GM23248 (cell line): ENCODE data around the gene MMP23B. TPM values are rescaled to one million over a fixed set of nuclear protein-coding genes. Genes with fewer than 3 reads are reported as not detected.

Source experiments
- DNase-seq: peaks from one replicate; pipeline ENCODE4 v3.0.0-alpha.2; 2015
- H2AFZ ChIP-seq: fragments of 200-600 bp; sonication (generic); 2 replicates; pipeline ENCODE4 v1.6.1; 2016; ENCODE audit warnings: antibody characterized with exemption
- H3F3A ChIP-seq: fragments of 200-600 bp; sonication (generic); 2 replicates; pipeline ENCODE4 v1.6.1; 2016; ENCODE audit warnings: mild to moderate bottlenecking, antibody characterized with exemption, mixed run types; ENCODE audit not compliant: insufficient read depth
- H3K27ac ChIP-seq: fragments of 200-600 bp; sonication (generic); 2 replicates; pipeline ENCODE4 v1.5.1; 2016; ENCODE audit warnings: mild to moderate bottlenecking
- H3K27me3 ChIP-seq: fragments of 200-600 bp; sonication (generic); replicated peaks from 2 replicates; pipeline ENCODE4 v1.6.1; 2016; ENCODE audit warnings: mild to moderate bottlenecking; ENCODE audit not compliant: insufficient read depth
- H3K36me3 ChIP-seq: fragments of 200-600 bp; sonication (generic); 2 replicates; pipeline ENCODE4 v1.6.1; 2016; ENCODE audit warnings: low read depth, mild to moderate bottlenecking
- H3K4me1 ChIP-seq: fragments of 200-600 bp; sonication (generic); 2 replicates; pipeline ENCODE4 v1.6.1; 2016; ENCODE audit warnings: mild to moderate bottlenecking; ENCODE audit not compliant: insufficient read depth
- H3K4me2 ChIP-seq: fragments of 200-600 bp; sonication (generic); one replicate; pipeline ENCODE4 v1.6.1; 2016; ENCODE audit warnings: mild to moderate bottlenecking; ENCODE audit not compliant: unreplicated experiment
- H3K4me3 ChIP-seq: fragments of 200-600 bp; sonication (generic); 2 replicates; pipeline ENCODE4 v1.5.1; 2016; ENCODE audit warnings: mild to moderate bottlenecking
- H3K79me2 ChIP-seq: fragments of 200-600 bp; sonication (generic); 2 replicates; pipeline ENCODE4 v1.6.1; 2016; ENCODE audit warnings: mild to moderate bottlenecking; ENCODE audit not compliant: insufficient read depth
- H3K9ac ChIP-seq: fragments of 200-600 bp; sonication (generic); 2 replicates; pipeline ENCODE4 v1.6.1; 2016; ENCODE audit warnings: mild to moderate bottlenecking
- H3K9me2 ChIP-seq: fragments of 200-600 bp; sonication (generic); 2 replicates; pipeline ENCODE4 v1.6.1; 2016; ENCODE audit warnings: mixed run types, mild to moderate bottlenecking, moderate library complexity; ENCODE audit not compliant: insufficient read depth
- H3K9me3 ChIP-seq: fragments of 200-600 bp; sonication (generic); one replicate; pipeline ENCODE4 v1.6.1; 2017; ENCODE audit warnings: low read depth
- H4K20me1 ChIP-seq: fragments of 200-600 bp; sonication (generic); 2 replicates; pipeline ENCODE4 v1.6.0; 2016; ENCODE audit not compliant: insufficient read depth
- EZH2 ChIP-seq: fragments of 200-600 bp; sonication (generic); IDR thresholded peaks from 2 replicates; pipeline ENCODE4 v1.6.1; 2018; ENCODE audit warnings: antibody characterized with exemption, mild to moderate bottlenecking; ENCODE audit not compliant: insufficient read depth, poor library complexity, severe bottlenecking
- EZH2phosphoT487 ChIP-seq: fragments of 200-600 bp; sonication (generic); IDR thresholded peaks from 2 replicates; pipeline ENCODE4 v1.6.1; 2018; ENCODE audit warnings: antibody characterized with exemption, moderate library complexity, mild to moderate bottlenecking, low read depth; ENCODE audit not compliant: insufficient read depth
- WGBS, 2 experiments: methylation state at CpG; one replicate each; pipeline ENCODE4 v1.1.6; 2015 to 2017; ENCODE audit warnings: low lambda C conversion rate in 2 of 2, low coverage in 1 of 2; ENCODE audit errors: missing lambda C conversion rate in 2 of 2; 5-methylcytosine and 5-hydroxymethylcytosine counted together
- in situ Hi-C: fragments of 300-500 bp; cut with MboI; formaldehyde crosslinking; loops from 2 replicates; pipeline ENCODE4 v1.15.0; 2020
- polyA plus RNA-seq: library from polyadenylated mRNA; unstranded; fragments of >200 nt; fragmentation: Nextera tagmentation; extraction: Ambion mirVana; gene quantifications from 2 replicates; pipeline ENCODE4 v1.2.1, GENCODE V29; 2016
- total RNA-seq: library from RNA; depleted of rRNA; stranded (reverse); fragments of >200 nt; shearing (Covaris generic); gene quantifications from 2 replicates; pipeline ENCODE4 v1.2.3, GENCODE V29; 2014

MMP23B gene
- total and polyA plus RNA-seq, 2 experiments from 2014 or later: 1.1 TPM; not detected in 1

DNA sequence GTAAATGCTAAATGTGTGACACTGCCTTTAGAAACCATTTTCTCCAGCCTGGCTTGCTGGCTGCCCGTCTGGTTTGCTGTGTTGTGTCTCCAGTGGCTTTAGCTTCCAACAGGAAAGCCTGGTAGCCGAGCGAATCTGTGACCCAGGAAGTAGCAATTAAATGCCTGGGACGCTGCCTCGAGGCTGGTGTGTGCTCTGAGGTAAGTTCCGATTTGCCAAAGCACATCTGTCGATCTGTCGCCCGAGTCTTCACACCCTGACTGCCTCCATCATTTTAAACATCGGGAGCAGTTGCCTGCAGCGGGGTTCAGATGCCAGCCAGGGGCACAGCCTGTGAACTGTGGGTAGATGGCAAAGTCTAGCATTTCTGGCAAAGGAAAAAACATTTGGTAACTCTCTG is 14.5 kb upstream of the MMP23B start:
- Histone ChIP-seq H3K4me3 (no peak overlapping the region), H3K4me2 (no peak overlapping the region), H3K4me1 (peaks cover 6% of the 10 kb centered on the region; the same call in 1 of the 2 replicates), H2AFZ (no peak overlapping the region), H3K9ac (peak overlapping the region; percentile 99; the same call in 1 of the 2 replicates), H3K27me3 (no peaks in the 10 kb centered on the region), H3K36me3 (no peaks in the 10 kb centered on the region), H3K9me3 (no peaks in the 10 kb centered on the region), H3F3A (peaks cover 15% of the 10 kb centered on the region; the same call in 1 of the 2 replicates), H3K27ac (no peak overlapping the region), H3K9me2 (no peaks in the 10 kb centered on the region), H3K79me2 (peaks cover 40% of the 10 kb centered on the region), H4K20me1 (no peaks in the 10 kb centered on the region)
- in situ Hi-C loops: no loop called here
- WGBS, 2 experiments: 91 to 93% methylated on average over 11 of the region's 11 CpGs
- no peak for DNase-seq
- TF ChIP-seq EZH2phosphoT487 (no peak), EZH2 (no peak)

DNA sequence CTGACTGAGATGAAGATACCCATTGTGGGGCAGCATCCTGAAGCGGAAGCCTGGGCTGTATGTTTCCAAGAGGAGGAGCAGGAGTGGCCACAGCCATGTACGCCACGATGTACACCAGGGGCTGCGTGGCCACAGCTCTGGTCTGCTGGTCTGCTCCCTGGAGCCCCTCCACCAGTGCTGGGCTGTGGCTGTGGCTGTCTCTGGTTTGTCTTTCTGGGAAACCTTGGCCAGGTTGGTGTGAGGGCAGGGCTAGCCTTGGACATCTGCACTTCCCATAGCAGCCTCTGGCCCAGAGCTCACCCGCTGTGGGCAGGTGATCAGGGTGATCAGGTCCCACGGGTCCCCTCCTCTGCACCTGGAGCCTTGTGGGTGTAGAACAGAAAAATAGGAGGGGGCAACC is 14.0 kb upstream of the MMP23B start:
- H3K9me2 ChIP-seq: no peaks in the 10 kb centered on the region
- no peaks in the 10 kb centered on the region for H3K27me3 ChIP-seq
- in situ Hi-C loops: no loop called here
- peaks cover 15% of the 10 kb centered on the region; the same call in 1 of the 2 replicates for H3F3A ChIP-seq
- no peaks in the 10 kb centered on the region for H3K9me3 ChIP-seq
- no peak overlapping the region for H3K27ac ChIP-seq
- H3K9ac ChIP-seq: no peak overlapping the region
- DNase-seq: no peak
- no peaks in the 10 kb centered on the region for H3K36me3 ChIP-seq
- no peaks in the 10 kb centered on the region for H4K20me1 ChIP-seq
- no peak overlapping the region for H3K4me2 ChIP-seq
- H2AFZ ChIP-seq: no peak overlapping the region
- no peak overlapping the region for H3K4me3 ChIP-seq
- TF ChIP-seq EZH2 (no peak), EZH2phosphoT487 (no peak)
- peaks cover 6% of the 10 kb centered on the region; the same call in 1 of the 2 replicates for H3K4me1 ChIP-seq
- 78 to 82% methylated on average over 6 of the region's 6 CpGs for WGBS, 2 experiments
- H3K79me2 ChIP-seq: peaks cover 40% of the 10 kb centered on the region

DNA sequence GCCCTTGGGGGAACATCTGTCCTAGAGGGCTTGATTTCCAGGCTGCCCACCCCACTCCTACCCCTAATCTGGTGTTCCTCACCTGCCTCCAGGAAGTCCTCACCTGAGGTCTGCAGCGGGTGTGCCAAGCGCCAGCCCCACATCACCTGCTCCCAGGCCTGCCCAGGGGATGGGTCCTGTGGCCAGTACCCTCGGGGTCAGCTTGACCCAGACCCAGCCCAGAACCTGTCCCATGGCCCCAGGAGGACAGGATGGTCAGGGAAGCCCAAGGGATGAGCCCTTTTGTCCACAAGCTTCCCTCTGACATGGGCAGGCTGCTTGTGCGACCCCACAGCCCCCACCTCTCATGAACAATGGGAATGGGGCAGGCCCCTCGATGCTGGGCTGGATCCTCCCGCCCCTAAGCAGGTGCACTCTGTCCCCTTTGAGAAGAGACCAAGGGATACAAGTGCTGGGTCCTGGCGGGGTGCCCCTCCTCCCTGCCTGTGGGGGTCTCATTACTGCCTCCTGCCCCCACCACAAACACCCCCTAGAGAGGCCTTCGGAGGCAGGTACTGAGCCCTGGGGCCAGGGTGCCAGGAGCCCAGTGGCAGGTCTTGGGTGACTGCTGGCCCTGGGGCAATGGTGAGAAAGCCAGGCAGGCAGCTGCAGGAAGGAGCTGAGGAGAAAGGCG is 13.4 kb upstream of the MMP23B start:
- Histone ChIP-seq H3K9ac (no peak overlapping the region), H3K27ac (no peak overlapping the region), H4K20me1 (no peaks in the 10 kb centered on the region), H3K9me2 (no peaks in the 10 kb centered on the region), H3K9me3 (no peaks in the 10 kb centered on the region), H3K4me2 (no peak overlapping the region), H3K36me3 (no peaks in the 10 kb centered on the region), H3F3A (peaks cover 14% of the 10 kb centered on the region; the same call in 1 of the 2 replicates), H2AFZ (no peak overlapping the region), H3K27me3 (no peaks in the 10 kb centered on the region), H3K4me1 (peaks cover 6% of the 10 kb centered on the region; the same call in 1 of the 2 replicates), H3K4me3 (no peak overlapping the region), H3K79me2 (peaks cover 37% of the 10 kb centered on the region)
- DNase-seq: no peak
- in situ Hi-C loops: no loop called here
- TF ChIP-seq EZH2: no peak
- TF ChIP-seq EZH2phosphoT487: no peak
- WGBS, 2 experiments: 93 to 97% methylated on average over 7 to 9 of the region's 9 CpGs

DNA sequence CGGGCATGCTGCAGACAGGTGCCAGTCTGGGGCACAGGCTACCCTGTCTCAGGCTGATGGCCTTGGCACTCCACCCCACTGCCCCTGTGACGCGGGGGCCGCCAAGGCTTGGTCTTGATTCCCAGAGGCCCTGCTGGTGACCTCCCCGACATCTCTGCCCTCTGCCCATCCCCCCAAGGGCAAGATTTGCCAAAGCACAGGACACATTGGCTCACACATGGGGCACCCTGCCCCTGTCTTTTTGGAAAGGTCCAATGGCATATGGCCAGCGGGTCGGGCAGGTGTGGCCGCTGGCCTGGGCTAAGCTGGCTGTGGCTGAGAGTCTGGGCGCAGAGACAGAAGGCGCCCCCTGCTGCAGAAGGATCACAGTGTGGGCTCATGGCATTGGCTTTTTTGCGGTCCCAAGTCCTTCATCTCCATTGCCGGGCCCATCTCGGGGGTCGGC is 12.0 kb upstream of the MMP23B start:
- Histone ChIP-seq H3K9ac (no peak overlapping the region), H2AFZ (no peak overlapping the region), H3K9me3 (no peaks in the 10 kb centered on the region), H3K27me3 (no peaks in the 10 kb centered on the region), H3K9me2 (no peaks in the 10 kb centered on the region), H3K4me2 (no peak overlapping the region), H3F3A (peaks cover under 1% of the 10 kb centered on the region; the same call in 1 of the 2 replicates), H4K20me1 (no peaks in the 10 kb centered on the region), H3K27ac (no peak overlapping the region), H3K79me2 (peaks cover 23% of the 10 kb centered on the region), H3K4me3 (no peak overlapping the region), H3K4me1 (peaks cover 6% of the 10 kb centered on the region; the same call in 1 of the 2 replicates), H3K36me3 (no peaks in the 10 kb centered on the region)
- in situ Hi-C loops: no loop called here
- 71 to 78% methylated on average over 14 of the region's 14 CpGs for WGBS, 2 experiments
- TF ChIP-seq EZH2 (no peak), EZH2phosphoT487 (no peak)
- DNase-seq: peak; percentile 28
